GM19455 (cell line): Measurements from ENCODE around the gene HADHB.
"Not testable (repeated sequence)": the region's sequence is repeated elsewhere in the genome, so short reads cannot be mapped to it uniquely, and the experiment has no call there.

Experiments
- ATAC-seq: cut with Tn5 transposase; IDR thresholded peaks from one replicate; pipeline ENCODE4 v1.9.1; 2021; ENCODE audit not compliant: unreplicated experiment

Gene HADHB

GRCh38 chr2:26327291-26328272, 82.8 kb downstream of the HADHB start:
- no peak for ATAC-seq

GRCh38 chr2:26329083-26329482, 84.3 kb downstream of the HADHB start:
- not testable (repeated sequence) for ATAC-seq

GRCh38 chr2:26330114-26330549, 85.4 kb downstream of the HADHB start:
- ATAC-seq, result no peak

- no peak for ATAC-seq
These were observed 85.9 kb downstream of the HADHB start for GRCh38 chr2:26330604-26331003.

GRCh38 chr2:26331321-26331720, 86.6 kb downstream of the HADHB start:
- not testable (repeated sequence) for ATAC-seq

- no peak for ATAC-seq
These were observed 88.6 kb downstream of the HADHB start for GRCh38 chr2:26333293-26333692.

- no peak for ATAC-seq
These were observed 90.5 kb downstream of the HADHB start for GRCh38 chr2:26335231-26335630.

GRCh38 chr2:26336719-26337118, 92.0 kb downstream of the HADHB start:
- ATAC-seq, result no peak

GRCh38 chr2:26337298-26337697, 92.6 kb downstream of the HADHB start:
- ATAC-seq, result no peak
